Stimulated activated CD8-positive, alpha-beta memory T cell treated with anti-CD3 and anti-CD28 coated beads, Interleukin-4, amount 100 ng/mL, for 4 hours (primary cell): ENCODE results near the gene ADAM21.
"Not testable (repeated sequence)": the region's sequence is repeated elsewhere in the genome, so short reads cannot be mapped to it uniquely, and the experiment has no call there.

ENCODE experiments used
- DNase-seq, 2 donors: peaks; one replicate each; pipeline ENCODE4 v3.0.0-alpha.2; 2020; ENCODE audit warnings: low read depth in 2 of 2, low spot score in 1 of 2

ADAM21 gene

GRCh38 chr14:70475459-70475858 lies 23.5 kb downstream of the ADAM21 start:
- not testable (repeated sequence) for DNase-seq

GRCh38 chr14:70477356-70478105 lies 25.6 kb downstream of the ADAM21 start:
- DNase-seq: not testable (repeated sequence)

- no peak for DNase-seq
Measured at GRCh38 chr14:70489579-70490200, 37.7 kb downstream of the ADAM21 start.

- no peak for DNase-seq
Measured at GRCh38 chr14:70498191-70498590, 46.2 kb downstream of the ADAM21 start.
